ENCODE results near the gene PRPF8. TPM values are rescaled to one million over a fixed set of nuclear protein-coding genes. Genes with fewer than 3 reads are reported as not detected.
A peak's percentile ranks its signal among the peaks of the same experiment; 100 is the strongest.

Gene PRPF8
- total and polyA plus RNA-seq, 2 of the 8 experiments (the other 6 are each of a cell fraction or from before 2014, with no cell fraction given), result 329 to 337 TPM

GRCh38 chr17:1705004-1705403 lies 20.3 kb upstream of the PRPF8 start:
- Histone ChIP-seq H2BK5ac (ENCODE audit: low read depth, low read length) (no peak overlapping the region), H3K14ac (ENCODE audit: insufficient read length) (no peak overlapping the region), H4K91ac (replicated peaks; ENCODE audit: insufficient read length, low read length) (no peak overlapping the region), H3K4me2 (ENCODE audit: insufficient read depth in 1 of 2, low read depth in 2 of 2, low read length in 2 of 2) (no peak overlapping the region), H2AFZ (ENCODE audit: low read length) (no peak overlapping the region), H3K27me3 (replicated peaks in 1 of 4; ENCODE audit: control insufficient read depth in 3 of 4, extremely low read depth in 1 of 4, insufficient read depth in 3 of 4, low read length in 3 of 4) (peaks cover 0 to 2% (median 0%) of the 10 kb centered on the region in 4 experiments; a peak in 1 of 7 replicates), H3K4ac (replicated peaks; ENCODE audit: insufficient read length, low read depth, low read length) (no peak overlapping the region), H3K23me2 (ENCODE audit: low read depth, low read length) (peaks cover 3% of the 10 kb centered on the region; the same call in 1 of the 2 replicates), H3K36me3 (ENCODE audit: control insufficient read depth in 2 of 4, insufficient read depth in 4 of 4, low read length in 3 of 4) (no peaks in the 10 kb centered on the region), H3K23ac (ENCODE audit: insufficient read length) (no peak overlapping the region), H3K18ac (ENCODE audit: extremely low read depth, low read length) (no peak overlapping the region), H4K8ac (ENCODE audit: extremely low read depth, insufficient read depth, low read length) (no peak overlapping the region), H3K79me1 (ENCODE audit: low read depth, low read length) (no peaks in the 10 kb centered on the region), H3K56ac (replicated peaks; ENCODE audit: insufficient read length, low read depth, low read length) (no peak overlapping the region), H3K4me3 (ENCODE audit: extremely low read depth in 1 of 4, insufficient read depth in 2 of 4, low read depth in 3 of 4, low read length in 4 of 4) (no peak overlapping the region), H2BK12ac (ENCODE audit: low read depth, low read length) (no peak overlapping the region), H2BK15ac (ENCODE audit: low read length) (no peak overlapping the region), H2BK120ac (replicated peaks; ENCODE audit: low read depth, low read length) (no peak overlapping the region), H3K9ac (replicated peaks in 1 of 4; ENCODE audit: extremely low read depth in 1 of 4, low read depth in 3 of 4, low read length in 3 of 4) (no peak overlapping the region), H3K4me1 (replicated peaks in 1 of 4; ENCODE audit: control insufficient read depth in 3 of 4, insufficient read depth in 4 of 4, low read length in 3 of 4) (peaks cover 0 to 5% (median 0%) of the 10 kb centered on the region in 4 experiments; a peak in 3 of 7 replicates), H3K79me2 (ENCODE audit: control insufficient read depth in 1 of 2, insufficient read depth in 2 of 2, low read length in 2 of 2) (no peaks in the 10 kb centered on the region), H2BK20ac (ENCODE audit: low read length) (0 out of 2 replicates have a peak overlapping the region, but pooled peaks have one; percentile 32), H4K20me1 (replicated peaks in 1 of 2; ENCODE audit: control insufficient read depth in 1 of 2, insufficient read depth in 2 of 2, low read length in 2 of 2) (no peaks in the 10 kb centered on the region), H4K5ac (ENCODE audit: insufficient read length, low read depth, low read length) (no peak overlapping the region), H3K27ac (ENCODE audit: low read depth, low read length) (no peak overlapping the region), H3K9me3 (ENCODE audit: insufficient read depth in 2 of 2, low read depth in 1 of 2, low read length in 1 of 2) (no peaks in the 10 kb centered on the region), H2AK5ac (ENCODE audit: low read depth, low read length) (no peak overlapping the region)
- ChIA-PET POLR2A (ENCODE audit: partially characterized antibody) (interaction anchor here (0.9 to 1.7 kb wide), 3 partner anchors 8 to 21 kb away, joined by 3 to 8 read pairs (median 6); no protein-coding TSS in a partner anchor), CTCF (ENCODE audit: partially characterized antibody) (interaction anchor here (1.1 to 2.6 kb wide), 3 partner anchors 9 to 33 kb away, joined by 3 to 9 read pairs (median 8); no protein-coding TSS in a partner anchor)
- WGBS, 2 experiments (ENCODE audit: extremely low coverage in 1 of 2, insufficient coverage in 1 of 2, insufficient read length in 1 of 2, insufficient replicate concordance in 2 of 2, low coverage in 1 of 2, low lambda C conversion rate in 2 of 2, missing lambda C conversion rate in 1 of 2), result 91% methylated on average over 7 of the region's 7 CpGs; no CpG with 5 or more reads in 1 of the 2 experiments
- no peak for DNase-seq (ENCODE audit: low read depth in 1 of 2, low spot score in 2 of 2)
- FAIRE-seq, result no peak
- TF ChIP-seq CBX8 (IDR thresholded peaks at IDR 0.05; ENCODE audit: borderline replicate concordance, low read depth, low read length) (no peak), TBP (IDR thresholded peaks at IDR 0.05; ENCODE audit: low read depth, low read length) (no peak), CREB1 (IDR thresholded peaks at IDR 0.05) (no peak), CEBPB (IDR thresholded peaks at IDR 0.05; ENCODE audit: low read depth, low read length) (no peak), KDM1A (IDR thresholded peaks at IDR 0.05; ENCODE audit: borderline replicate concordance, low read length) (no peak), BRCA1 (IDR thresholded peaks at IDR 0.05; ENCODE audit: low read depth, low read length) (no peak), POU5F1 (IDR thresholded peaks at IDR 0.05; ENCODE audit: low read depth, low read length) (no peak), EZH2 (IDR thresholded peaks at IDR 0.05; ENCODE audit: low read depth, low read length, severe bottlenecking) (no peak), CBX5 (IDR thresholded peaks at IDR 0.05; ENCODE audit: low read depth, low read length) (no peak), CHD1 (IDR thresholded peaks at IDR 0.05; ENCODE audit: low read depth, low read length) (no peak), KDM5A (IDR thresholded peaks at IDR 0.05; ENCODE audit: low read length) (no peak), SP1 (IDR thresholded peaks at IDR 0.05; ENCODE audit: low read depth, low read length) (no peak), SUZ12 (IDR thresholded peaks at IDR 0.05; ENCODE audit: low read length) (no peak), TAF1 (IDR thresholded peaks at IDR 0.05; ENCODE audit: low read depth, low read length) (no peak), SAP30 (IDR thresholded peaks at IDR 0.05; ENCODE audit: insufficient read depth, insufficient replicate concordance, low read length) (no peak), EGR1 (IDR thresholded peaks at IDR 0.05; ENCODE audit: borderline replicate concordance, low read depth, low read length) (no peak)
